ENCODE results near the gene MAPRE2. TPM values are rescaled to one million over a fixed set of nuclear protein-coding genes. Genes with fewer than 3 reads are reported as not detected.

The MAPRE2 gene
- total RNA-seq, 2 donors from 2014 or later = 11.7 to 11.9 TPM

GRCh38 chr18:35041815-35042387, 688 bp downstream of the MAPRE2 start:
- Histone ChIP-seq H3K4me1 (peaks cover 25% of the 10 kb centered on the region), H3K4me3 (peak overlapping the region; percentile 64 to 65), H3K27me3 (no peaks in the 10 kb centered on the region), H3K9me3 (no peaks in the 10 kb centered on the region), H3K36me3 (replicated peaks in 1 of 2; ENCODE audit: insufficient read depth in 1 of 2, low read depth in 2 of 2) (no peaks in the 10 kb centered on the region), H3K27ac (peak overlapping the region; percentile 78 to 92 (median 90))
- DNase-seq (no peak), ATAC-seq (no peak)
- intact Hi-C loops (cut with DNase I) = no loop called here
- 0 to 1% methylated on average over 11 of the region's 11 CpGs for WGBS, 2 donors
- TF ChIP-seq, protein P1, sequence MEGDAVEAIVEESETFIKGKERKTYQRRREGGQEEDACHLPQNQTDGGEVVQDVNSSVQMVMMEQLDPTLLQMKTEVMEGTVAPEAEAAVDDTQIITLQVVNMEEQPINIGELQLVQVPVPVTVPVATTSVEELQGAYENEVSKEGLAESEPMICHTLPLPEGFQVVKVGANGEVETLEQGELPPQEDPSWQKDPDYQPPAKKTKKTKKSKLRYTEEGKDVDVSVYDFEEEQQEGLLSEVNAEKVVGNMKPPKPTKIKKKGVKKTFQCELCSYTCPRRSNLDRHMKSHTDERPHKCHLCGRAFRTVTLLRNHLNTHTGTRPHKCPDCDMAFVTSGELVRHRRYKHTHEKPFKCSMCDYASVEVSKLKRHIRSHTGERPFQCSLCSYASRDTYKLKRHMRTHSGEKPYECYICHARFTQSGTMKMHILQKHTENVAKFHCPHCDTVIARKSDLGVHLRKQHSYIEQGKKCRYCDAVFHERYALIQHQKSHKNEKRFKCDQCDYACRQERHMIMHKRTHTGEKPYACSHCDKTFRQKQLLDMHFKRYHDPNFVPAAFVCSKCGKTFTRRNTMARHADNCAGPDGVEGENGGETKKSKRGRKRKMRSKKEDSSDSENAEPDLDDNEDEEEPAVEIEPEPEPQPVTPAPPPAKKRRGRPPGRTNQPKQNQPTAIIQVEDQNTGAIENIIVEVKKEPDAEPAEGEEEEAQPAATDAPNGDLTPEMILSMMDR (IDR thresholded peaks at IDR 0.05) = no peak

DNA sequence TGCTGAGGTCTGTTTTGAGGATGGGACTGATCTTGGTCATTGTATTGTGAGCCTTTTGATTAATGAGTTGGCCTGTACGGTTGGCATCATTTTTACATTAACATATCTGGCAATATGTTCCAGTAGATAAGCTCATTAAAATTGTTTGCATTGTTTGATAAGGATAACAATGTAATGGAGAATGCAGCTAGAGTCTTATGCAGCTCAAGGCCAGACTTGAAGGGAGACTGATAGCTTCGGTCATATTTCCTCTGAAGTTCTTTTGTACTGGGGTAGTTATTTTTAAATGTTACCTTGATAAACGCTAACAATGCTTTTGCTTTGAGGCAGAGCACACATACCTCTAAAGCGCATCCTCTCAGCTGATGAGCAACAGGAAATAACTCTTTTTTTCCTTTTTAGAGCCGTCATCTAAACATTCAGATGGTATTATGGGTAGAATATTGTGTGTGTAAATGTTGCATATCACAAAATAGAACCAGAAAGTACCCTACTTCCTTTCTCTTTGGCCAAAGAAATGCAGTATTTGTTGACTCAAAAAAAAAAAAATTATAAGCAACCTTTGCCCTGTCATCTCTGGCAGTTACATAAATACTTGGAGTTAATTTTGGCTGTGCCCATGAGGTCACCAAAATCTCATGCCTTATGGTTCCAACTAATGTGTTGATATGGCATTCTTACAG, 1.3 kb downstream of the MAPRE2 start:
- H3K36me3 ChIP-seq (replicated peaks in 1 of 2; ENCODE audit: insufficient read depth in 1 of 2, low read depth in 2 of 2) = no peaks in the 10 kb centered on the region
- H3K4me3 ChIP-seq = peak overlapping the region; percentile 64 to 65
- DNase-seq = no peak
- no peaks in the 10 kb centered on the region for H3K27me3 ChIP-seq
- intact Hi-C loops (cut with DNase I) = no loop called here
- H3K9me3 ChIP-seq = no peaks in the 10 kb centered on the region
- peaks cover 25% of the 10 kb centered on the region for H3K4me1 ChIP-seq
- no peak for TF ChIP-seq POLR2A (IDR thresholded peaks at IDR 0.05)
- TF ChIP-seq, protein P1 (IDR thresholded peaks at IDR 0.05) = no peak
- H3K27ac ChIP-seq = peak overlapping the region in 3 of 4 donors; percentile 78 to 90 (median 89)
- 7 to 10% methylated on average over 5 of the region's 5 CpGs for WGBS, 2 donors
- no peak for ATAC-seq

- H3K36me3 ChIP-seq (replicated peaks in 1 of 2; ENCODE audit: insufficient read depth in 1 of 2, low read depth in 2 of 2) = no peaks in the 10 kb centered on the region
- DNase-seq (no peak), ATAC-seq (no peak)
- no peaks in the 10 kb centered on the region for H3K9me3 ChIP-seq
- 41 to 52% methylated on average over 5 of the region's 5 CpGs for WGBS, 2 donors
- H3K27me3 ChIP-seq = no peaks in the 10 kb centered on the region
- H3K27ac ChIP-seq = peak overlapping the region in 3 of 4 donors; percentile 78 to 90 (median 89)
- TF ChIP-seq, protein P1 (IDR thresholded peaks at IDR 0.05) = no peak
- TF ChIP-seq POLR2A (IDR thresholded peaks at IDR 0.05) = no peak
- H3K4me3 ChIP-seq = no peak overlapping the region
- H3K4me1 ChIP-seq = peaks cover 25% of the 10 kb centered on the region
- intact Hi-C loops (cut with DNase I) = no loop called here
Observed at GRCh38 chr18:35043207-35043606, 2.0 kb downstream of the MAPRE2 start.

DNA sequence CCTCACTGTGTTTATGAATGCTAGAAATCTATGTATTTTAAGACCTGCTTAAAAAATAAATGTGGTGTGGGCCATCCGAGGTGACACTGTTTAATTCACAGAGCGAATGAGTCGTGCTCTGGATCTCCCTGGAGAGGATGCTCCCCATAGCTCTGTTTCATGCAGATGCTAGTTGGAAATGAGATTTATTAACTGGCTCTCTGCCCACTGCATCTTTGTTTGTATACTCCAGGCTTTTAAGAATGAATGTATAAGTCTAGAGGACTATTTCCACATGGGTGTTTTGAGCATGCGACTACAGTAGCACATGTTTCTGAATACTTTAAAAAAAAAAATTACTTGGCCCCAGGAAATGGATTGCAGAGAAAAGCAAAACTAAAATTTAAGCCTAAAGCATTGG, 3.9 kb downstream of the MAPRE2 start:
- H3K27me3 ChIP-seq = no peaks in the 10 kb centered on the region
- DNase-seq (no peak), ATAC-seq (no peak)
- no peaks in the 10 kb centered on the region for H3K9me3 ChIP-seq
- TF ChIP-seq POLR2A (IDR thresholded peaks at IDR 0.05) = no peak
- TF ChIP-seq, protein P1 (IDR thresholded peaks at IDR 0.05) = no peak
- H3K27ac ChIP-seq = no peak overlapping the region
- peaks cover 32% of the 10 kb centered on the region for H3K4me1 ChIP-seq
- no peaks in the 10 kb centered on the region for H3K36me3 ChIP-seq (replicated peaks in 1 of 2; ENCODE audit: insufficient read depth in 1 of 2, low read depth in 2 of 2)
- 60 to 70% methylated on average over 4 of the region's 4 CpGs for WGBS, 2 donors
- intact Hi-C loops (cut with DNase I) = no loop called here
- no peak overlapping the region for H3K4me3 ChIP-seq

DNA sequence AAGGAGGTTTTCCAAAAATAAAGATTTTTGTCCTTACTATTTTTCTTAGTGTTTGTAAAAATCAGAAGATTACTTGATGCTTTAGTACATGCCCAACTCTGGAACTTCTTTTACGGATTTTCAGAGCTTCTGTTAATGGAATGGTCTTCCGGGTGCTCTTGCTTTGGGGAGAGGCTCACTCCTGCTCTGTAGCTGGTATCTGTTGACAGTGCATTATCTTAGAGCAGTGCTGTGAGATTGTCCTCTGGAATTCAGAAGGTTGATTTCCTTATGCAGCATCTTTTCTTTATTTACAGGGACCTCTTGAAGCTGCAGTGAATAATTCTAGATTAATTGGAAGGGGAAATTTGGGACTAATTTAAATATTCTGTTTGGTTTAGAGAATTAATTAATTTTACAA, 4.6 kb downstream of the MAPRE2 start:
- DNase-seq (no peak), ATAC-seq (no peak)
- peaks cover 36% of the 10 kb centered on the region for H3K4me1 ChIP-seq
- 76 to 88% methylated on average over 2 of the region's 2 CpGs for WGBS, 2 donors
- intact Hi-C loops (cut with DNase I) = no loop called here
- no peaks in the 10 kb centered on the region for H3K36me3 ChIP-seq (replicated peaks in 1 of 2; ENCODE audit: insufficient read depth in 1 of 2, low read depth in 2 of 2)
- TF ChIP-seq, protein P1 (IDR thresholded peaks at IDR 0.05) = no peak
- no peak for TF ChIP-seq POLR2A (IDR thresholded peaks at IDR 0.05)
- no peaks in the 10 kb centered on the region for H3K9me3 ChIP-seq
- no peaks in the 10 kb centered on the region for H3K27me3 ChIP-seq
- H3K4me3 ChIP-seq = no peak overlapping the region
- H3K27ac ChIP-seq = no peak overlapping the region
